ENCODE data around the gene ITPK1.

Gene ITPK1

GRCh38 chr14:93061380-93062012, 54.2 kb downstream of the ITPK1 start:
- no peak for DNase-seq (ENCODE audit: low read depth)

GRCh38 chr14:93060841-93061240, 54.9 kb downstream of the ITPK1 start:
- no peak for DNase-seq (ENCODE audit: low read depth)

GRCh38 chr14:93059917-93060545, 55.7 kb downstream of the ITPK1 start:
- DNase-seq (ENCODE audit: low read depth): no peak

GRCh38 chr14:93059260-93059659, 56.5 kb downstream of the ITPK1 start:
- no peak for DNase-seq (ENCODE audit: low read depth)

- no peak for DNase-seq (ENCODE audit: low read depth)
These were observed 58.0 kb downstream of the ITPK1 start for GRCh38 chr14:93057586-93058280.

- DNase-seq (ENCODE audit: low read depth): no peak
These were observed 58.7 kb downstream of the ITPK1 start for GRCh38 chr14:93056840-93057585.

- DNase-seq (ENCODE audit: low read depth): no peak
These were observed 59.4 kb downstream of the ITPK1 start for GRCh38 chr14:93056166-93056839.

- DNase-seq (ENCODE audit: low read depth): no peak
These were observed 60.0 kb downstream of the ITPK1 start for GRCh38 chr14:93055651-93056115.

- no peak for DNase-seq (ENCODE audit: low read depth)
These were observed 60.8 kb downstream of the ITPK1 start for GRCh38 chr14:93054876-93055275.

GRCh38 chr14:93054006-93054405, 61.7 kb downstream of the ITPK1 start:
- no peak for DNase-seq (ENCODE audit: low read depth)

- DNase-seq (ENCODE audit: low read depth): no peak
These were observed 63.9 kb downstream of the ITPK1 start for GRCh38 chr14:93051600-93052546.

- DNase-seq (ENCODE audit: low read depth): no peak
These were observed 65.0 kb downstream of the ITPK1 start for GRCh38 chr14:93050761-93051160.

GRCh38 chr14:93049867-93050331, 65.8 kb downstream of the ITPK1 start:
- no peak for DNase-seq (ENCODE audit: low read depth)

- no peak for DNase-seq (ENCODE audit: low read depth)
These were observed 66.4 kb downstream of the ITPK1 start for GRCh38 chr14:93049315-93049714.

GRCh38 chr14:93048843-93049242, 66.9 kb downstream of the ITPK1 start:
- DNase-seq (ENCODE audit: low read depth): no peak

GRCh38 chr14:93047661-93048060, 68.1 kb downstream of the ITPK1 start:
- DNase-seq (ENCODE audit: low read depth): no peak

GRCh38 chr14:93047157-93047556, 68.6 kb downstream of the ITPK1 start:
- DNase-seq (ENCODE audit: low read depth): no peak

GRCh38 chr14:93046705-93047050, 69.0 kb downstream of the ITPK1 start:
- no peak for DNase-seq (ENCODE audit: low read depth)

GRCh38 chr14:93045965-93046704, 69.6 kb downstream of the ITPK1 start:
- no peak for DNase-seq (ENCODE audit: low read depth)

- no peak for DNase-seq (ENCODE audit: low read depth)
These were observed 70.5 kb downstream of the ITPK1 start for GRCh38 chr14:93045211-93045674.
